Fibroblast of villous mesenchyme (primary cell): ENCODE data around the gene ZNF133. TPM values are rescaled to one million over a fixed set of nuclear protein-coding genes. Genes with fewer than 3 reads are reported as not detected.

ENCODE experiments used
- DNase-seq: peaks from one replicate; pipeline ENCODE4 v3.0.0-alpha.2; 2010; ENCODE audit warnings: low read depth
- H3K4me3 ChIP-seq: 2 replicates; pipeline ENCODE4 v1.5.1; 2011; ENCODE audit warnings: low read depth, mild to moderate bottlenecking, low read length
- total RNA-seq: library from RNA; depleted of rRNA; stranded (reverse); fragments of >200 nt; gene quantifications from 2 replicates; pipeline ENCODE4 v1.2.3, GENCODE V29; 2012
- TF ChIP-seq, protein P1 (sequence below): IDR thresholded peaks from 2 replicates; pipeline ENCODE4 v1.5.1; 2012; ENCODE audit warnings: low read depth, mild to moderate bottlenecking, low read length; ENCODE audit not compliant: insufficient read depth

ZNF133 gene
- total RNA-seq, 1 donor, result 18.1 TPM

DNA sequence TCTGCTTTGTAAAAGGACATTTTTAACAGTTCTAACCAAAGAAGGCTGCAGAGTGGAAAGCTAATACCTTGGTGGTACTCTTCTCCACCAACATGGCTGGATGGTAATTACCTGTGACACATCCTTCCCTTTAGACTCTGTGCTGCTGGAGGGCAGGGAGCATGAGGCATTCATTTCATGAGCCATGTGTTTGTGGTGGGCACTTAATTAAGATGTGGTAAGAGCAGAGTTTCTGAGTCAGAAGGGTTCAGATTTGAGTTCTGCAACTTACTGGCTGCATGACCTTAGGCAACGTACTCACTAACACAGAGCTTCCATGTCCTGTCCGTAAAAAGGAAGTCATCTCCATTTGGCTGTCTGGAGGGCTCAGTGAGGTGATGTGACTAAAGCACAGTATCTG, 9.1 kb upstream of the ZNF133 start:
- TF ChIP-seq, protein P1, sequence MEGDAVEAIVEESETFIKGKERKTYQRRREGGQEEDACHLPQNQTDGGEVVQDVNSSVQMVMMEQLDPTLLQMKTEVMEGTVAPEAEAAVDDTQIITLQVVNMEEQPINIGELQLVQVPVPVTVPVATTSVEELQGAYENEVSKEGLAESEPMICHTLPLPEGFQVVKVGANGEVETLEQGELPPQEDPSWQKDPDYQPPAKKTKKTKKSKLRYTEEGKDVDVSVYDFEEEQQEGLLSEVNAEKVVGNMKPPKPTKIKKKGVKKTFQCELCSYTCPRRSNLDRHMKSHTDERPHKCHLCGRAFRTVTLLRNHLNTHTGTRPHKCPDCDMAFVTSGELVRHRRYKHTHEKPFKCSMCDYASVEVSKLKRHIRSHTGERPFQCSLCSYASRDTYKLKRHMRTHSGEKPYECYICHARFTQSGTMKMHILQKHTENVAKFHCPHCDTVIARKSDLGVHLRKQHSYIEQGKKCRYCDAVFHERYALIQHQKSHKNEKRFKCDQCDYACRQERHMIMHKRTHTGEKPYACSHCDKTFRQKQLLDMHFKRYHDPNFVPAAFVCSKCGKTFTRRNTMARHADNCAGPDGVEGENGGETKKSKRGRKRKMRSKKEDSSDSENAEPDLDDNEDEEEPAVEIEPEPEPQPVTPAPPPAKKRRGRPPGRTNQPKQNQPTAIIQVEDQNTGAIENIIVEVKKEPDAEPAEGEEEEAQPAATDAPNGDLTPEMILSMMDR, result no peak
- no peak overlapping the region for H3K4me3 ChIP-seq
- no peak for DNase-seq

DNA sequence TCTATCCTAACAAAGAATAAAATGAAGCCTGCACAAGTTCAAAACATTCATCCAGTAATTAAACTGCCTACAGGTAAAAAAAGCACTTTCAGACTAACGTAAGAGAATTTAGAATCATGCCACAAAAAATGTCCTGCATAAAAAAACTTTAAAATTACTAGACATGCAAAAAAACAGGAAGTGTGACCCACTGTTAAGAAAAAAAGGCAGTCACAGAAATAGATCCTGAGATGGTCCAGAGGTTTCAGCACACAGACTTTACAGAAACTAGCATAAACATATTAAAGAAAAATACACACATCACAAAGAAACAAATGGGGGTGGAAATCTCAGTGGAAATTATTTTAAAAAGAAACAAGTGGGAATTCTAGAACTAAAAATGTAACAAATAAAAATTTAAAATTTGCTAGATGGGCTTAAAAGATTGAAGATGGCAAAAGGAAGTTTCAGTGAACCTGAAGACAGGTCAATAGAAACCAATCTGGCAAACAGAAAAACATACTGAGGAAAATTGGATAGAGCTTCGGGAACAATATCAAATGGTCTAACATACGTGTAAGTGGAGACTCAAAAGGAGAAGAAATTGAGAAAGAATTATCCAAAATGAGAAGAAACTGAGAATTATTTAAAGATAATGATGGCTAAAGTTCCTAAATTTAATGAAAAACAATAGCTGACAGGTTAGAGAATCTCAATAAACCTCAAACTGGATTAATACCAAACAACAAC, 3.4 kb upstream of the ZNF133 start:
- TF ChIP-seq, protein P1, result no peak
- no peak overlapping the region for H3K4me3 ChIP-seq
- DNase-seq, result peak; percentile 17

DNA sequence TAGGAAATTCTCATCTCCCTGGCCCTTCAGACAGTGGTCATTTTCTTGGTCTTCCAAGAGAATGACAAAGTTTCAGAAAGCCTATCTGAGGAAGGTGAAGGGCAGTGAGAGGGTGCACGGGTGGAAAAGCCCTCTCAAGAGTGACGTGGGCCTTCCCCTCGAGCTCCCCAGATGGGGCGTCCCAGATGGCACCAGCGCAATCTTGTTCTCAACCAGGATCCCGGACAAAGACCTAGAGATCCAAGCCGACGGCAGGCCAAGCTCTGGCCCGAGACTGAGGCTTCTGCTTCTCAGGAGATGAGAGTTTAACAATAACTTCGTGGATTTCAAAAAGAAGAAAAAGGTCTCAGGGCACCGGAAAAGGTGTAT, 797 bp upstream of the ZNF133 start:
- no peak for DNase-seq
- H3K4me3 ChIP-seq, result peak overlapping the region; percentile 78

DNA sequence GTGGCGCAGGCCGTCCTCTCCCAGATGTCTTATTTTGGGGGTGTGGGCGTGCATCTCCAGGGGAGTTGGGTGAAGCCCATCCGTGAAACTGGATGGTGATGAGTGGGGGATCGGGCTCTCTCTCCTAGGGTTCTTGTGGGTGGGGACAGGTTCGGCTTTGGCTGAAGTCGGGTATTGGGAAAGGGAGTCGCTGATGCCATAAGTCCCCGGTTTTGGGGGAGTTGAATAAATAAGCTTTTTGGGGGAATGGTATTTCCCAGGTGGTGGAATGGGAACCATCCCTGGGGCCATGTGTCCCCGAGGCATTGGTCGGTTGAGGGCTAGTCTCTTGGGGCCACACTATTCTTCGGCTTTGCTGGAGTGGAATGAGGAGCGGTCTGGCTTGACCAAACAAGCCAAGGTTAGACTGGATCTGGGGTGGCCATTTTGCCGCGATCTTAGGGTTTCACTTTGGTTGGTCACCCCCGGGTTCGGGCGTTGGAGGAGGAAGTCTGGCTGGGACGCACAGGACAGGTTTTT, 481 bp downstream of the ZNF133 start:
- peak overlapping the region; percentile 78 for H3K4me3 ChIP-seq
- TF ChIP-seq, protein P1, result no peak
- DNase-seq, result peak; percentile 39

More for the DNA sequence above, 797 bp upstream of the ZNF133 start:
- TF ChIP-seq, protein P1, result no peak

DNA sequence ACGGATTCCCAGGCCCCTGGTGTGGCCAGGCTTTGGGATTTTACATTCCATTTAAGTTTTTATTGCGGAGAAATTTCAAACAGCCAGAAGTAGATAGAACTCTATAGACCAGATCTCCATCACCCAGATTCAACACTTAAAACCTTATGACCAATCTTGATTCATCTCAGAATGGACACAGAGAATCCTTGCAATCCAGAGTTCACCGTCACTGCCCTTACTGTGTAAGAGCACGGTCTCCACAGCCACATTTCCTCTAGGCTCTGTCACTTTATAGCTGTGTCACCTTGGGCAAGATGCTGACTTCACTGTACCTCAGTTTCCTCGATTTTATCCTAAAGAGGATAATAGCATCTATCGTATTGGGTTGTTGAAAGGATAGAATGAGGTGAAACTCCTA, 979 bp downstream of the ZNF133 start:
- TF ChIP-seq, protein P1, result no peak
- peak; percentile 3 for DNase-seq

DNA sequence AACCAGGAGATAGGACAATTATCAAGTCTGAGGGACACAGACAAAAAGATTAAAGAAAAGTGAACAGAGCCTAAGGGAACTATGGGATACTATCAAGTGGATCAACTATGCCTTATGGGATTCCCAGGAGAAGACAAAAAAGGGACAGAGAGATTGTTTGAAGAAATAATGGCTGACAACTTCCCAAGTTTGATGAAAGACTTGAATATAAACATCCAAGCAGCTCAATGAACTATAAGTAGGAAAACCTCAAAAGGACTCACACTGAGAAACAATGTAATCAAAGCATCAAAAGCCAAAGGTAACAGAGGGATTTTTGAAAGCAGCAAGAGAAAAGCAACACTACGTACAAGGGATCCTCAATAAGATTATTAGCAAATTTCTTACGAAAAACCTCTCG, 11.0 kb downstream of the ZNF133 start:
- TF ChIP-seq, protein P1, result no peak
- H3K4me3 ChIP-seq, result no peak overlapping the region
- no peak for DNase-seq

More for the DNA sequence above, 979 bp downstream of the ZNF133 start:
- peak overlapping the region; percentile 78 for H3K4me3 ChIP-seq

DNA sequence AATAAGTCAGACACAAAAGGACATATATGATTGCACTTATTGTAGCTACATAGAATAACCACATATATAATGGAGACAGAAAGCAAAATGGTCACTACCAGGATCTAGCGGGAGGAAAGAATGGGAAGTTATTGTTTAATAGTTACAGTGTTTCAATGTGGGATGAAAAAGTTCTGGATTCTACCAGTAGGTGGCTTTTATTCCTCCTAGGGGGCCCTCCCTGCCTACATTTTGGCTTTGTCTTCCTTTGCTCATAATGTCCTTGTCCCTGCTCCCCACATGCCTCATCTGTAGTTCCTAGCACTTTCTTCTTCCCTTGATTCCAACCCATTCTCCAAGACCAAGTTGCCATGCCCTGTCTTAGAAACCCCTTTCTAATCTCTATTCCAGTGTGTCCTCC, 16.3 kb downstream of the ZNF133 start:
- DNase-seq, result no peak
- H3K4me3 ChIP-seq, result no peak overlapping the region
- TF ChIP-seq, protein P1, result peak; percentile 24
